Kidney (tissue), 14 donors: Measurements from ENCODE around the gene FBLN5. TPM values are rescaled to one million over a fixed set of nuclear protein-coding genes. Genes with fewer than 3 reads are reported as not detected.

ENCODE experiments used
- DNase-seq, 5 donors: peaks; one replicate each; pipeline ENCODE4 v3.0.0-alpha.2; 2013 to 2020
- FAIRE-seq: peaks from 2 replicates; lab custom pipeline; 2012; peaks lifted over from hg19 to GRCh38; lab: Jason Lieb, UNC
- H3K27ac ChIP-seq, 2 donors: one replicate each; pipeline ENCODE4 v1.7.0; 2013; ENCODE audit warnings: low read depth in 2 of 2, low read length in 2 of 2, inconsistent platforms in 1 of 2
- H3K27me3 ChIP-seq: one replicate; pipeline ENCODE4 v1.7.1; 2013; ENCODE audit warnings: low read length, inconsistent platforms; ENCODE audit not compliant: control insufficient read depth, insufficient read depth
- H3K36me3 ChIP-seq, 3 donors: one replicate each; pipeline versions ENCODE4 v1.7.0 to v1.7.1; 2013; ENCODE audit warnings: low read length in 3 of 3, control low read depth in 1 of 3, inconsistent platforms in 1 of 3; ENCODE audit not compliant: insufficient read depth in 3 of 3, control insufficient read depth in 2 of 3
- H3K4me1 ChIP-seq, 3 donors: one replicate each; pipeline versions ENCODE4 v1.7.0 to v1.7.1; 2013; ENCODE audit warnings: low read length in 3 of 3, inconsistent platforms in 1 of 3, low read depth in 1 of 3; ENCODE audit not compliant: control insufficient read depth in 2 of 3, insufficient read depth in 2 of 3
- H3K4me3 ChIP-seq, 3 donors: one replicate each; pipeline versions ENCODE4 v1.7.0 to v1.8.1; 2013; ENCODE audit warnings: low read length in 3 of 3, control low read depth in 1 of 3, inconsistent platforms in 1 of 3
- H3K9ac ChIP-seq, 3 donors: one replicate each; pipeline versions ENCODE4 v1.7.0 to v1.7.1; 2013; ENCODE audit warnings: low read length in 3 of 3, control low read depth in 1 of 3, inconsistent platforms in 1 of 3
- H3K9me3 ChIP-seq, 3 donors: one replicate each; pipeline versions ENCODE4 v1.7.0 to v1.7.1; 2013; ENCODE audit warnings: low read length in 3 of 3, control low read depth in 1 of 3, inconsistent platforms in 1 of 3; ENCODE audit not compliant: control insufficient read depth in 2 of 3, insufficient read depth in 1 of 3
- CTCF ChIP-seq: IDR thresholded peaks from 3 replicates; pipeline ENCODE4 v1.5.1; 2012; ENCODE audit warnings: mild to moderate bottlenecking, moderate library complexity, borderline replicate concordance; ENCODE audit not compliant: insufficient read depth; ENCODE audit errors: extremely low read depth
- intact Hi-C: fragments of 100-400 bp; cut with DNase I; formaldehyde crosslinking; loops from one replicate; pipeline ENCODE4 v1.11.1; 2022
- polyA plus RNA-seq: library from polyadenylated mRNA; stranded (reverse); fragments of 350-450 nt; fragmentation: Illumina TruSeq; extraction: RNeasy Lipid Tissue Mini Kit (QIAGEN cat#74804); gene quantifications from one replicate; pipeline ENCODE4 v1.2.3, GENCODE V29; 2014; ENCODE audit warnings: low read depth, low replicate concordance; ENCODE audit not compliant: insufficient read depth
- total RNA-seq: library from RNA; stranded (reverse); fragmentation: NEBNext Ultra II Directional; extraction: Animal tissue kit (Norgen Biotek cat#: 25700); gene quantifications from one replicate; pipeline ENCODE4 v1.2.1, GENCODE V29; 2021
- donor health status: control.
- donor health status: control.
- donor health status: control.
- donor health status: control.
- donor health status: control.
- donor health status: DM: yes; HTN: yes; CAD: no.
- donor health status: Normal renal cell carcinoma (clear cell type).

Gene FBLN5
- total and polyA plus RNA-seq, 2 donors from 2014 or later, result 75.2 to 99.0 TPM

DNA sequence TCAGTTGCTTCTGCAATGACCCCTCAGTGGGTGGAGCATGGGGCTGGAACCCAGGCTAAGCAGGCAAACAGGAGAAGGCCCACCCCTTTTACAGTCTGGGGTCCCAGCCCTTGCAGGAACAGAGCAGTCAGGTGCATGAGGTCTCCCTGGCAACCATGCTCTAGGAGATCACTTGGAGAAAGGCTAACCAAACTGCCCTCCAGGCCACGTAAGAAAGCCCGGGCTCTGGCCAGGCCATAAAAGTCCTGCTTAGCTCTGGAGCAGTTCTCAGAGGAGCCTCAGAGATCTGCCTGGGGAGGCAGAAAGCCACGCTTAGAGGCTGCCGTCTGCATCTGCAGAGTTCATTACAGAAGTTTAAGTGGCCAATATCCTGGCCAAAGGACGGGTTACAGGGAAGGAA is 65.1 kb downstream of the FBLN5 start:
- H3K4me1 ChIP-seq, result peaks cover 0 to 7% (median 0%) of the 10 kb centered on the region in 3 donors
- DNase-seq, result peak in 1 of 5 donors; percentile 55
- no peaks in the 10 kb centered on the region for H3K9me3 ChIP-seq
- H3K4me3 ChIP-seq, result no peak overlapping the region
- no peak for FAIRE-seq
- H3K36me3 ChIP-seq, result peaks cover 0 to 13% (median 0%) of the 10 kb centered on the region in 3 donors
- no peak overlapping the region for H3K9ac ChIP-seq
- intact Hi-C loops, result no loop called here
- H3K27me3 ChIP-seq, result no peaks in the 10 kb centered on the region
- no peak for TF ChIP-seq CTCF
- no peak overlapping the region for H3K27ac ChIP-seq

GRCh38 chr14:91879196-91879595 is 68.3 kb downstream of the FBLN5 start:
- DNase-seq (peak in 1 of 5 donors; percentile 42), FAIRE-seq (no peak)
- no peaks in the 10 kb centered on the region for H3K4me1 ChIP-seq
- H3K9ac ChIP-seq, result no peak overlapping the region
- no peaks in the 10 kb centered on the region for H3K27me3 ChIP-seq
- H3K36me3 ChIP-seq, result peaks cover 0 to 20% (median 2%) of the 10 kb centered on the region in 3 donors
- intact Hi-C loops, result no loop called here
- no peak overlapping the region for H3K27ac ChIP-seq
- no peak for TF ChIP-seq CTCF
- no peak overlapping the region for H3K4me3 ChIP-seq
- H3K9me3 ChIP-seq, result no peaks in the 10 kb centered on the region

GRCh38 chr14:91878274-91878673 is 69.2 kb downstream of the FBLN5 start:
- no peak for FAIRE-seq
- DNase-seq, result peak in 1 of 5 donors; percentile 22
- H3K4me3 ChIP-seq, result no peak overlapping the region
- peaks cover 0 to 5% (median 0%) of the 10 kb centered on the region in 3 donors for H3K4me1 ChIP-seq
- H3K36me3 ChIP-seq, result peaks cover 2 to 20% (median 2%) of the 10 kb centered on the region in 3 donors
- no peak overlapping the region for H3K27ac ChIP-seq
- H3K27me3 ChIP-seq, result no peaks in the 10 kb centered on the region
- intact Hi-C loops, result no loop called here
- TF ChIP-seq CTCF, result no peak
- no peaks in the 10 kb centered on the region for H3K9me3 ChIP-seq
- H3K9ac ChIP-seq, result no peak overlapping the region
